Natural killer cell treated with Interleukin-12 subunit alpha and Interleukin-12 subunit beta and Interleukin-15 and Interleukin-18, amount 100 ng/mL, for 72 hours (primary cell): Measurements from ENCODE around the gene COX6B2. TPM values are rescaled to one million over a fixed set of nuclear protein-coding genes. Genes with fewer than 3 reads are reported as not detected.
"Not testable (repeated sequence)": the region's sequence is repeated elsewhere in the genome, so short reads cannot be mapped to it uniquely, and the experiment has no call there.

Experiments used
- ATAC-seq, 2 donors: fragments of 150-1000 bp; cut with Tn5 transposase in 1 of 2; sonication (Bioruptor Pico), chemical (Tn5 transposase) in 1 of 2; 2 replicates each; pipeline ENCODE4 v1.10.0; 2021
- DNase-seq: peaks from one replicate; pipeline ENCODE4 v3.0.0; 2022; ENCODE audit warnings: low spot score
- H3K27ac Mint-ChIP-seq, 2 donors: 1 replicate in 1 of 2; 2 replicates in 1 of 2; pipeline ENCODE4 v1.8.0; 2022; ENCODE audit warnings: mixed read lengths in 2 of 2, mild to moderate bottlenecking in 1 of 2, moderate library complexity in 1 of 2
- H3K27me3 Mint-ChIP-seq, 2 donors: 1 replicate in 1 of 2; 2 replicates in 1 of 2; pipeline ENCODE4 v1.8.0; 2022; ENCODE audit warnings: mixed read lengths in 2 of 2
- H3K36me3 Mint-ChIP-seq: one replicate; pipeline ENCODE4 v1.8.0; 2022; ENCODE audit warnings: mixed read lengths
- H3K4me1 Mint-ChIP-seq, 2 donors: 1 replicate in 1 of 2; 2 replicates in 1 of 2; pipeline ENCODE4 v1.8.0; 2022; ENCODE audit warnings: low read depth in 2 of 2, mixed read lengths in 2 of 2, mild to moderate bottlenecking in 1 of 2
- H3K4me3 Mint-ChIP-seq: one replicate; pipeline ENCODE4 v1.8.0; 2022; ENCODE audit warnings: mixed read lengths
- H3K9me3 Mint-ChIP-seq: 2 replicates; pipeline ENCODE4 v1.8.0; 2022; ENCODE audit warnings: mixed read lengths
- total RNA-seq, 2 donors: library from RNA; stranded (reverse); gene quantifications; one replicate each; pipeline ENCODE4 v1.2.3, GENCODE V29; 2022

The COX6B2 gene, protein sequence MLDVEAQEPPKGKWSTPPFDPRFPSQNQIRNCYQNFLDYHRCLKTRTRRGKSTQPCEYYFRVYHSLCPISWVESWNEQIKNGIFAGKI
- not detected for total RNA-seq

DNA sequence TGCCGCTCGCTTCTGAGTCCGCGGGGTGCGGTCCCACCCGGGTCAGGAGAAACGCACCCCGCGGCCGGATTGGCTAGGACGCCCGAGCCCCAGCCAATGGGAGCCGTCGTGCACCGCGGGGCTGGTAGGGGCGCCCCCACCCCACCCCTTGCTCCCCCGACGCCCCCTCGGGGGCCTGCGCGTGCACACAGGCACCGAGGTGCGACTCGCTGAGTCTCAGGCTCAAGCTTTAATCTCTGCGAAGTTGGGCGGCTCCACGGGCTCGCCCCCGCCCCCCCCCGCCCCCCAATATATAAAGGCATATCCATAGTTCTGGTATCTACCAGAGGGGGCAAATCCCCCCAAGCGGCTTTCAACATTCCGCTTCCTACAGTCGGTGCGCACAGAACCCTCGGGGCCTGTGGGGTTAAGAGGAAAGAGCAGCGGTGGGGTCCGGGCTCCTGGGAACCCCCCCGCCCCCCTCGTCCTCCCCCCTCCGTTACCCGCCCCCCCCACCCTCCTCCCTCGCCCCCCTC lies at the start of gene COX6B2:
COX6B2 (minus strand) TSS at position 22 of the 515 bp plus-strand sequence. CDS start 198 bp downstream, outside the sequence.
- H3K27ac Mint-ChIP-seq: no peak within 1 kb of the TSS

GRCh38 chr19:55402509-55402908 lies 48.0 kb upstream of the COX6B2 start:
- peaks cover 29% of the 10 kb centered on the region in 2 donors for H3K4me1 Mint-ChIP-seq
- H3K4me3 Mint-ChIP-seq: no peak overlapping the region
- no peaks in the 10 kb centered on the region for H3K27me3 Mint-ChIP-seq
- ATAC-seq (no peak), DNase-seq (no peak)
- peaks cover 23% of the 10 kb centered on the region for H3K36me3 Mint-ChIP-seq
- no peak overlapping the region for H3K27ac Mint-ChIP-seq
- no peaks in the 10 kb centered on the region for H3K9me3 Mint-ChIP-seq

More for the DNA sequence above, at the start of gene COX6B2:
- ATAC-seq (no peak), DNase-seq (no peak)
- peak within 1 kb of the TSS; percentile 66 for H3K4me3 Mint-ChIP-seq
- peaks cover 30 to 33% of the 10 kb centered on the region in 2 donors for H3K27me3 Mint-ChIP-seq
- peaks cover 10 to 24% of the 10 kb centered on the region in 2 donors for H3K4me1 Mint-ChIP-seq
- H3K9me3 Mint-ChIP-seq: no peaks in the 10 kb centered on the region
- H3K36me3 Mint-ChIP-seq: no peaks in the 10 kb centered on the region

DNA sequence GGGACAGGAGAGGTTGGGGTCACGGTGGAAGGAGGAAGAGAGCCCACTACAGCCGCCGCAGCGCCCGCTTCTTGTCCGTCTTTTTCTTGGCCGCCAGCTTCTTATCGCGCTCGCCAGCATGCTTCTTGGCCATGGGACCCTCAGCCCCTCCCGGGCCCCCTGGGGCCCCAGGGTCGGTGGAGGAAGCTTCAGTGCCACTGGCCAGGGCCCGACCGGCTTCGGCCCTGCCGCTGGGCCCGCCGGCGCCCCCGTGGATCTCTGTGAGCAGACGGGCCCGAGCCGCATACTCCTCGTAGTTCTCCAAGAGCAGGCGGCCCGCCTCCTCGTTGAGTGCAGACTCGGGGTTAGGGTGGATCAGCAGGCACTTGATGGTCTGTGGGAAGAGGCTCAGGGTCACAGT lies 46.9 kb upstream of the COX6B2 start:
- not testable (repeated sequence) for H3K4me3 Mint-ChIP-seq, ATAC-seq, H3K27me3 Mint-ChIP-seq, H3K27ac Mint-ChIP-seq, DNase-seq, H3K9me3 Mint-ChIP-seq
- H3K4me1 Mint-ChIP-seq: peaks cover 23 to 24% of the 10 kb centered on the region in 2 donors
- peaks cover 20% of the 10 kb centered on the region for H3K36me3 Mint-ChIP-seq

GRCh38 chr19:55400281-55401087 lies 46.0 kb upstream of the COX6B2 start:
- Mint-ChIP-seq H3K36me3 (peaks cover 11% of the 10 kb centered on the region), H3K4me1 (peaks cover 14 to 15% of the 10 kb centered on the region in 2 donors), H3K27me3 (no peaks in the 10 kb centered on the region), H3K9me3 (no peaks in the 10 kb centered on the region), H3K4me3 (no peak overlapping the region), H3K27ac (no peak overlapping the region)
- DNase-seq: no peak
- no peak for ATAC-seq

DNA sequence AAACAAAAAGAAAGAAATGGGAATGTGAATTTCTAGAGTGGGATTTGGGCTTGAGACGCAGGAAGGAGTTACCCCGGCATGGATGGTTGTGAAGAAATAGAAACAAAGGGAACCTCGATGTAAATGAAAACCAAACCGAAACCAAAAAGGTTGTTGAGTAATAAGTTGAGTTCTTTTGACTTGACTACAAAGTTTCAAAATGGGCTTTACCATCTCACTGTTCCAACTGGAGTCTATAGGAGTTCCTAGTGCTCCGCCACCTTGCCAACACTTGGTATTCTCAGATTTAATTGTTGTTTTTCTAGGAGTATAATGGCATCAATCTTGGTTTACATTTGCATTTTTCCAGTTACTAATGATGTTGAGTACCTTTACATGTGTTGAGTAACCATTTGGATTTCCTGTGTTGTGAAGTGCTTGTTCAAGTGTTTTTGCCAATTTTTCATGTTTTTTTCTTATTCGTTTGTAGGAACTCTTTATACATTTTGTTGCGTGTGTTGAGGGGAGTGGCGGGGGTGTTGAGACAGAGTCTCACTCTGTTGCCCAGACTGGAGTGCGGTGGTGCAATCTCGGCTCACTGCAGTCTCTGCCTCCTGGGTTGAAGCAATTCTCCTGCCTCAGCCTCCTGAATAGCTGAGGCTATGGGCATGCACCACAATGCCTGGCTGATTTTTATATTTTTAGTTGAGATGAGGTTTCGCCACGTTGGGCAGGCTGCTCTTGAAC lies 43.8 kb upstream of the COX6B2 start:
- ATAC-seq: peak; percentile 56 to 64

GRCh38 chr19:55392820-55393761 lies 38.6 kb upstream of the COX6B2 start:
- DNase-seq: no peak
- no peak for ATAC-seq
- no peak overlapping the region for H3K27ac Mint-ChIP-seq
- H3K4me1 Mint-ChIP-seq: peaks cover 17 to 22% of the 10 kb centered on the region in 2 donors
- H3K36me3 Mint-ChIP-seq: no peaks in the 10 kb centered on the region
- no peaks in the 10 kb centered on the region for H3K9me3 Mint-ChIP-seq
- H3K27me3 Mint-ChIP-seq: no peaks in the 10 kb centered on the region
- no peak overlapping the region for H3K4me3 Mint-ChIP-seq

More for the DNA sequence above, 43.8 kb upstream of the COX6B2 start:
- DNase-seq: no peak
- Mint-ChIP-seq H3K27me3 (no peaks in the 10 kb centered on the region), H3K4me3 (peak overlapping the region; percentile 1), H3K4me1 (peaks cover 13 to 14% of the 10 kb centered on the region in 2 donors), H3K27ac (peak overlapping the region; percentile 6 to 61), H3K9me3 (no peaks in the 10 kb centered on the region), H3K36me3 (peaks cover 8% of the 10 kb centered on the region)

- Mint-ChIP-seq H3K9me3 (no peaks in the 10 kb centered on the region), H3K36me3 (no peaks in the 10 kb centered on the region), H3K4me1 (peaks cover 20 to 27% of the 10 kb centered on the region in 2 donors), H3K4me3 (no peak overlapping the region), H3K27ac (no peak overlapping the region), H3K27me3 (no peaks in the 10 kb centered on the region)
- no peak for ATAC-seq
- peak; percentile 35 for DNase-seq
Observed at GRCh38 chr19:55391702-55392615, 37.4 kb upstream of the COX6B2 start.

DNA sequence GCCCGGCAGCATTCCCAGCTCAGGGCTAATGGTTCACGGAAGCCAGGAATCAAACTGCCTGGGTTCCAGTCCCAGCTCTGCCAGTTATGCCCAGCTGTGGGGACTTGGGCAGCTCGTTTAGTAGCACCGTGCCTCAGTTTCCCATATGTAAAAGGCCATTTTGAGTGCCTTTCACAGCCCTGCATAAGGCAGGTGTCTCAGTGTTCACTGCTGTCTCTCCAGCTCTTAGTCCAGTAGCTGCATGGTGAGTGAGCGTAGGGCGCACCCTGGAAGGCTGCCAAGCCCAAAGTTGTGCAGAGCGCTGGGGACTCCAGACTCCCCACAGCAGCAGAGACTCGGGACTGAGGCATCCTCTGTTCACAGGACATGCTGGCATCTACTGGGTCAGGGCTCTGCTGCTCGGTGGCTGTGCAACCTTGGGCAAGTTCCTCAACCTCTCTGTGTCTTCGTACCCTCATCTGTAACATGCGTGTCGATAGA lies 36.7 kb upstream of the COX6B2 start:
- H3K27ac Mint-ChIP-seq: no peak overlapping the region
- ATAC-seq (peak in 1 of 2 donors; percentile 7), DNase-seq (peak; percentile 54)
- H3K36me3 Mint-ChIP-seq: peaks cover 7% of the 10 kb centered on the region
- peaks cover 27 to 34% of the 10 kb centered on the region in 2 donors for H3K4me1 Mint-ChIP-seq
- H3K4me3 Mint-ChIP-seq: no peak overlapping the region
- no peaks in the 10 kb centered on the region for H3K9me3 Mint-ChIP-seq
- no peaks in the 10 kb centered on the region for H3K27me3 Mint-ChIP-seq

- H3K9me3 Mint-ChIP-seq: no peaks in the 10 kb centered on the region
- H3K4me1 Mint-ChIP-seq: peaks cover 35 to 40% of the 10 kb centered on the region in 2 donors
- peaks cover 11% of the 10 kb centered on the region for H3K36me3 Mint-ChIP-seq
- ATAC-seq: no peak
- peak overlapping the region; percentile 15 for H3K4me3 Mint-ChIP-seq
- no peak for DNase-seq
- H3K27me3 Mint-ChIP-seq: no peaks in the 10 kb centered on the region
- no peak overlapping the region for H3K27ac Mint-ChIP-seq
Observed at GRCh38 chr19:55390461-55390880, 36.0 kb upstream of the COX6B2 start.

DNA sequence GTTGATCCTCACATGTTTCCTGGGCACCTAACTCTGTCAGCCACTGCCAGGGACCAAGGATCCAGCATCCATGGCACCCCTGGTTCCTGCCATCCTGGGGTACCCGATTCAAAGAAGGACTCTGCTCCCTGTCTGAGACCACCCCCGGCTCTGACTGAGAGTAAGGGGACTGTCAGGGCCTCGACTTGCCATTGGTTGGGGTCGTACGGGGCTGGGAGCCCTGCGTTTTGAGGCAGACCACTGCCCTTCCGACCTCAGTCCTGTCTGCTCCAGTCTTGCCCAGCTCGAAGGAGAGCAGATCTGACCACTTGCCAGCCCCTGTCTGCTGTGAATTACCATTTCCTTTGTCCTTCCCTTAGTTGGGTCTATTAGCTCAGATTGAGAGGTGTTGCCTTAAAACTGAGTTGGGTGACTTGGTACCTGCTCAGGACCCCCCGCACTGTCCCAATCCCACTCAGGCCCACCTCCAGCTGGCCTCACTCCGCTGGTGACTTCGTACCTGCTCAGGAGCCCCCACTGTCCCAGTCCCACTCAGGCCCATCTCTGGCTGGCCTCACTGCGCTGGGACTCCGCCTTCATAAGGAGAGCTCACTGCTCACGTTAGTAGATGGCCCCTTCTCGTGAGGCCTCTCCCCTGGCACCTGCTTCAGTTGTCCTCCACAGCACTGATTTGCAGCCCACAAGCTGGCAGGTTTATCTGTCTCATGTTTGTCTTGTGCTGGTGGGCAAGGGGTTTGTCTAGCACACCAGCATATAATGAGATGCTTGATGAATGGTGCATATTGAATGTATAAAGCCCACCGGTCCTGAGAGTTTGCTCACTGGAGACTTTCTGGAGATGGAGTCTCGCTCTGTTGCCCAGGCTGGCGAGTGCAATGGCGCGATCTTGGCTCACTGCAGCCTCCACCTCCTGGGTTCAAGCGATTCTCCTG lies 35.1 kb upstream of the COX6B2 start:
- no peak for ATAC-seq
- Mint-ChIP-seq H3K9me3 (no peaks in the 10 kb centered on the region), H3K27ac (peak overlapping the region; percentile 47 to 73), H3K4me3 (peak overlapping the region; percentile 68), H3K27me3 (no peaks in the 10 kb centered on the region), H3K36me3 (peaks cover 11% of the 10 kb centered on the region), H3K4me1 (peaks cover 40 to 43% of the 10 kb centered on the region in 2 donors)
- peak; percentile 49 for DNase-seq

DNA sequence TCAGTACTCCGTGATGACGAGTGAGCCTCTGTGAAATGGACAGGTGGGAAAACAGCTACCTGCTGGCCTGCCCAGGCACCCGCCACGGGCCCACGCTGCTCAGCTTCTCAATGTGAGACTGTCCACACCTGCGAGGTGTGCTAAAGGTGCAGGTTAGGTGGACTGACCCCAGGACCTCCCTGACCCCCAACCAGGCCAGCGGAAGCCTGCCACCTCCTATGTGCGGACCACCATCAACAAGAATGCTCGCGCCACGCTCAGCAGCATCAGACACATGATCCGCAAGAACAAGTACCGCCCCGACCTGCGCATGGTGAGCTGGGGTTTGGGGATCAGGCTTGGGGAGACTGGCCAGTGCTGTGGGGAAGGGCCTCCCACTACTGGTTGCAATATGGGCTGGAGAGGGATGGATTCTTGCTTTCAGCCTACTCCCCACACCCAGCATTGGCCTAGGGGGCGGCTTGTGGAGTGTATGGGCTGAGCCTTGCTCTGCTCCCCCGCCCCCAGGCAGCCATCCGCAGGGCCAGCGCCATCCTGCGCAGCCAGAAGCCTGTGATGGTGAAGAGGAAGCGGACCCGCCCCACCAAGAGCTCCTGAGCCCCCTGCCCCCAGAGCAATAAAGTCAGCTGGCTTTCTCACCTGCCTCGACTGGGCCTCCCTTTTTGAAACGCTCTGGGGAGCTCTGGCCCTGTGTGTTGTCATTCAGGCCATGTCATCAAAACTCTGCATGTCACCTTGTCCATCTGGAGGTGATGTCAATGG lies 33.4 kb upstream of the COX6B2 start:
- DNase-seq (no peak), ATAC-seq (no peak)
- Mint-ChIP-seq H3K4me1 (peaks cover 48 to 51% of the 10 kb centered on the region in 2 donors), H3K27ac (peak overlapping the region; percentile 98 to 99), H3K27me3 (no peaks in the 10 kb centered on the region), H3K4me3 (peak overlapping the region; percentile 98), H3K9me3 (no peaks in the 10 kb centered on the region), H3K36me3 (peaks cover 11% of the 10 kb centered on the region)
